Astrocyte (in vitro differentiated cells and primary cell): ENCODE results near the gene WASHC3. TPM values are rescaled to one million over a fixed set of nuclear protein-coding genes. Genes with fewer than 3 reads are reported as not detected.

Source experiments
- DNase-seq: peaks from one replicate; pipeline ENCODE4 v3.0.0-alpha.2; 2010; ENCODE audit warnings: low read depth
- FAIRE-seq: peaks from 2 replicates; lab custom pipeline; 2011; peaks lifted over from hg19 to GRCh38; lab: Jason Lieb, UNC
- H2AFZ ChIP-seq: 2 replicates; pipeline ENCODE4 v1.6.0; 2012; ENCODE audit warnings: low read depth, low read length, inconsistent platforms
- H3K27ac ChIP-seq: 2 replicates; pipeline ENCODE4 v1.5.1; 2011; ENCODE audit warnings: low read depth, low read length, inconsistent platforms
- H3K27me3 ChIP-seq: 2 replicates; pipeline ENCODE4 v1.6.0; 2011; ENCODE audit warnings: low read length, inconsistent platforms; ENCODE audit not compliant: insufficient read depth
- H3K36me3 ChIP-seq: 2 replicates; pipeline ENCODE4 v1.5.1; 2011; ENCODE audit warnings: low read length, inconsistent platforms; ENCODE audit not compliant: insufficient read depth
- H3K4me1 ChIP-seq: 2 replicates; pipeline ENCODE4 v1.5.1; 2011; ENCODE audit warnings: low read length, inconsistent platforms; ENCODE audit not compliant: insufficient read depth
- H3K4me2 ChIP-seq: 2 replicates; pipeline ENCODE4 v1.6.0; 2012; ENCODE audit warnings: low read length, inconsistent platforms
- H3K4me3 ChIP-seq: 2 replicates; pipeline ENCODE4 v1.5.1; 2011; ENCODE audit warnings: low read depth, mild to moderate bottlenecking, low read length, inconsistent platforms; ENCODE audit not compliant: insufficient read depth
- H3K79me2 ChIP-seq: 2 replicates; pipeline ENCODE4 v1.6.0; 2012; ENCODE audit warnings: mild to moderate bottlenecking, low read length, inconsistent platforms; ENCODE audit not compliant: insufficient read depth
- H3K9ac ChIP-seq: 2 replicates; pipeline ENCODE4 v1.6.0; 2012; ENCODE audit warnings: mild to moderate bottlenecking, low read length, inconsistent platforms
- H3K9me3 ChIP-seq: 2 replicates; pipeline ENCODE4 v1.5.1; 2012; ENCODE audit warnings: low read depth, mild to moderate bottlenecking, low read length, inconsistent platforms; ENCODE audit not compliant: insufficient read depth
- H4K20me1 ChIP-seq: 2 replicates; pipeline ENCODE4 v1.6.0; 2012; ENCODE audit warnings: low read length, inconsistent platforms; ENCODE audit not compliant: insufficient read depth
- H3K27ac Mint-ChIP-seq: one replicate; pipeline ENCODE4 v1.8.0; 2021; ENCODE audit warnings: mild to moderate bottlenecking, mixed read lengths; ENCODE audit not compliant: unreplicated experiment
- H3K27me3 Mint-ChIP-seq: one replicate; pipeline ENCODE4 v1.8.0; 2021; ENCODE audit warnings: low read depth, mixed read lengths; ENCODE audit not compliant: unreplicated experiment
- H3K36me3 Mint-ChIP-seq: one replicate; pipeline ENCODE4 v1.8.0; 2021; ENCODE audit warnings: low read depth, mixed read lengths; ENCODE audit not compliant: unreplicated experiment
- H3K4me1 Mint-ChIP-seq: one replicate; pipeline ENCODE4 v1.8.0; 2021; ENCODE audit warnings: low read depth, mixed read lengths; ENCODE audit not compliant: unreplicated experiment
- H3K4me3 Mint-ChIP-seq: one replicate; pipeline ENCODE4 v1.8.0; 2021; ENCODE audit warnings: mild to moderate bottlenecking, moderate library complexity, mixed read lengths; ENCODE audit not compliant: unreplicated experiment
- H3K9me3 Mint-ChIP-seq: one replicate; pipeline ENCODE4 v1.8.0; 2021; ENCODE audit warnings: mild to moderate bottlenecking, mixed read lengths; ENCODE audit not compliant: unreplicated experiment
- EZH2 ChIP-seq: IDR thresholded peaks from 2 replicates; pipeline ENCODE4 v1.6.1; 2012; ENCODE audit warnings: mild to moderate bottlenecking, low read length, inconsistent platforms; ENCODE audit not compliant: insufficient read depth
- total RNA-seq: library from RNA; stranded (reverse); gene quantifications from 2 replicates; pipeline ENCODE4 v1.2.1, GENCODE V29; 2021
- TF ChIP-seq, protein P1 (sequence below): IDR thresholded peaks from 2 replicates; pipeline ENCODE4 v1.5.1; 2011; ENCODE audit warnings: low read depth, mild to moderate bottlenecking, inconsistent platforms, low read length, moderate library complexity; ENCODE audit not compliant: insufficient read depth

WASHC3 gene
- total RNA-seq, 1 donor from 2014 or later, result 22.6 TPM

DNA sequence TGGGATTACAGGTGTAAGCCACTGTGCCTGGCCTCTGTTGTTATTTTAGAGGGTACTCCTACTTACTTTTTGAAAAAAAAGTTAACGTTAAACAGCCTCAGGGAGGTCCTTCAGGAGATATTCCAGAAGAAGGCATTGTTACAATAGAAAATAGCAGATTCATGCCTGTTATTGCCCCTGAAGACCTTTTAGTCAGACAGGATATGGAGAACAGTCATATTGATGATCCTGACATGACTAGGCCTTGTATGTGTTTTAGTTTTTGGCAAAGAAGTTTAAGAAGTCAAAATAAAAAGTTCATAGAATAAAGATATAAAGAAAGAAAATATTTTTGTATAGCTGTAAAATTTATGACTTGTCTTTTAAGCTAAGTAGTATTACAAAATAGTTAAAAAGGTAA, 45.3 kb downstream of the WASHC3 start:
- no peak overlapping the region for H3K27ac ChIP-seq
- FAIRE-seq (no peak), DNase-seq (no peak)
- Mint-ChIP-seq H3K27ac (no peak overlapping the region), H3K27me3 (no peaks in the 10 kb centered on the region), H3K36me3 (peaks cover 7% of the 10 kb centered on the region), H3K4me1 (no peaks in the 10 kb centered on the region), H3K4me3 (no peak overlapping the region), H3K9me3 (peaks cover 5% of the 10 kb centered on the region)
- no peaks in the 10 kb centered on the region for H3K79me2 ChIP-seq
- TF ChIP-seq, protein P1, sequence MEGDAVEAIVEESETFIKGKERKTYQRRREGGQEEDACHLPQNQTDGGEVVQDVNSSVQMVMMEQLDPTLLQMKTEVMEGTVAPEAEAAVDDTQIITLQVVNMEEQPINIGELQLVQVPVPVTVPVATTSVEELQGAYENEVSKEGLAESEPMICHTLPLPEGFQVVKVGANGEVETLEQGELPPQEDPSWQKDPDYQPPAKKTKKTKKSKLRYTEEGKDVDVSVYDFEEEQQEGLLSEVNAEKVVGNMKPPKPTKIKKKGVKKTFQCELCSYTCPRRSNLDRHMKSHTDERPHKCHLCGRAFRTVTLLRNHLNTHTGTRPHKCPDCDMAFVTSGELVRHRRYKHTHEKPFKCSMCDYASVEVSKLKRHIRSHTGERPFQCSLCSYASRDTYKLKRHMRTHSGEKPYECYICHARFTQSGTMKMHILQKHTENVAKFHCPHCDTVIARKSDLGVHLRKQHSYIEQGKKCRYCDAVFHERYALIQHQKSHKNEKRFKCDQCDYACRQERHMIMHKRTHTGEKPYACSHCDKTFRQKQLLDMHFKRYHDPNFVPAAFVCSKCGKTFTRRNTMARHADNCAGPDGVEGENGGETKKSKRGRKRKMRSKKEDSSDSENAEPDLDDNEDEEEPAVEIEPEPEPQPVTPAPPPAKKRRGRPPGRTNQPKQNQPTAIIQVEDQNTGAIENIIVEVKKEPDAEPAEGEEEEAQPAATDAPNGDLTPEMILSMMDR, result no peak
- no peak for TF ChIP-seq EZH2
- no peaks in the 10 kb centered on the region for H3K4me1 ChIP-seq
- H3K9me3 ChIP-seq, result no peaks in the 10 kb centered on the region
- H3K27me3 ChIP-seq, result no peaks in the 10 kb centered on the region
- no peak overlapping the region for H3K9ac ChIP-seq
- no peaks in the 10 kb centered on the region for H3K36me3 ChIP-seq
- H4K20me1 ChIP-seq, result no peaks in the 10 kb centered on the region
- H3K4me3 ChIP-seq, result no peak overlapping the region
- H3K4me2 ChIP-seq, result no peak overlapping the region
- H2AFZ ChIP-seq, result no peak overlapping the region

- Histone ChIP-seq H3K36me3 (no peaks in the 10 kb centered on the region), H2AFZ (no peak overlapping the region), H3K4me2 (no peak overlapping the region), H3K79me2 (no peaks in the 10 kb centered on the region), H3K4me1 (no peaks in the 10 kb centered on the region), H3K4me3 (no peak overlapping the region), H3K27me3 (no peaks in the 10 kb centered on the region), H3K9me3 (no peaks in the 10 kb centered on the region), H4K20me1 (no peaks in the 10 kb centered on the region), H3K27ac (no peak overlapping the region), H3K9ac (no peak overlapping the region)
- H3K36me3 Mint-ChIP-seq, result no peaks in the 10 kb centered on the region
- H3K27ac Mint-ChIP-seq, result no peak overlapping the region
- DNase-seq (no peak), FAIRE-seq (no peak)
- no peak for TF ChIP-seq EZH2
- TF ChIP-seq, protein P1, result no peak
- H3K4me1 Mint-ChIP-seq, result no peaks in the 10 kb centered on the region
- H3K27me3 Mint-ChIP-seq, result no peaks in the 10 kb centered on the region
- H3K9me3 Mint-ChIP-seq, result no peaks in the 10 kb centered on the region
- no peak overlapping the region for H3K4me3 Mint-ChIP-seq
Measured at GRCh38 chr12:102010265-102010994, 51.4 kb downstream of the WASHC3 start.

DNA sequence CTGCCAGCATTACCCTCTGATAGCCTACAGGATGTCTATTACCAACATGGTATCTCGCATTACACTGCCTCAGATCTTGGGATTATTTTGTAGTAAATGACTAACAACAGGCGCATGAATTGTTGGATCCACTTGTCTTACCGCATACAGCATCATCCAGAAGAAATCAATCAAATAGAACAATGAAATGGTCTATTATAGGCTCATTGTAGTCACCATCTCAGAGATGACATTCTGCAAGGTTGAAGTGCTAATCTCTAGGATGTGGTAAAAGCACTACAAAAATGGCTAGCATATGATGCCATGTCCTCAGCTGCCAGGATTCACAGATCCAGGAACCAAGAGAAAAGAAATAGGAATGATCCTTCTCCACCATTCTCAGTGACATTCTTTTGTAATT, 52.0 kb downstream of the WASHC3 start:
- no peak for TF ChIP-seq EZH2
- TF ChIP-seq, protein P1, result no peak
- Mint-ChIP-seq H3K27ac (no peak overlapping the region), H3K4me3 (no peak overlapping the region), H3K36me3 (no peaks in the 10 kb centered on the region), H3K27me3 (no peaks in the 10 kb centered on the region), H3K4me1 (no peaks in the 10 kb centered on the region), H3K9me3 (no peaks in the 10 kb centered on the region)
- Histone ChIP-seq H3K4me1 (no peaks in the 10 kb centered on the region), H3K9ac (no peak overlapping the region), H3K4me2 (no peak overlapping the region), H3K27ac (no peak overlapping the region), H3K79me2 (no peaks in the 10 kb centered on the region), H4K20me1 (no peaks in the 10 kb centered on the region), H3K4me3 (no peak overlapping the region), H3K27me3 (no peaks in the 10 kb centered on the region), H3K9me3 (no peaks in the 10 kb centered on the region), H2AFZ (no peak overlapping the region), H3K36me3 (no peaks in the 10 kb centered on the region)
- DNase-seq (no peak), FAIRE-seq (no peak)
